H9 (cell line): ENCODE results near the gene ZNRF3. TPM values are rescaled to one million over a fixed set of nuclear protein-coding genes. Genes with fewer than 3 reads are reported as not detected.

Experiments used
- DNase-seq: peaks from one replicate; pipeline ENCODE4 v3.0.0-alpha.2; 2017
- H2AFZ ChIP-seq: one replicate; pipeline ENCODE4 v1.6.1; 2013; ENCODE audit warnings: mild to moderate bottlenecking, low read length, control low read depth, moderate library complexity
- H2AK5ac ChIP-seq: 2 replicates; pipeline ENCODE4 v1.6.1; 2013; ENCODE audit warnings: low read length, control low read depth, mixed read lengths; ENCODE audit not compliant: insufficient read length
- H2BK120ac ChIP-seq: one replicate; pipeline ENCODE4 v1.6.1; 2013; ENCODE audit warnings: low read depth, mild to moderate bottlenecking, low read length, control low read depth, inconsistent platforms; ENCODE audit not compliant: poor library complexity, severe bottlenecking
- H2BK12ac ChIP-seq: 2 replicates; pipeline ENCODE4 v1.6.1; 2013; ENCODE audit warnings: low read length, control low read depth, mixed read lengths, low read depth; ENCODE audit not compliant: insufficient read length
- H2BK15ac ChIP-seq: 2 replicates; pipeline ENCODE4 v1.6.1; 2013; ENCODE audit warnings: low read depth, low read length, control low read depth
- H2BK20ac ChIP-seq: one replicate; pipeline ENCODE4 v1.6.1; 2013; ENCODE audit warnings: low read depth, mild to moderate bottlenecking, low read length, control low read depth, inconsistent platforms; ENCODE audit not compliant: poor library complexity, severe bottlenecking
- H2BK5ac ChIP-seq: 2 replicates; pipeline ENCODE4 v1.6.1; 2013; ENCODE audit warnings: low read length, control low read depth, mixed read lengths; ENCODE audit not compliant: insufficient read length
- H3K14ac ChIP-seq: 2 replicates; pipeline ENCODE4 v1.6.1; 2013; ENCODE audit warnings: low read length, control low read depth; ENCODE audit not compliant: insufficient read depth
- H3K18ac ChIP-seq: 2 replicates; pipeline ENCODE4 v1.6.1; 2013; ENCODE audit warnings: low read depth, mild to moderate bottlenecking, mixed read lengths, low read length, control low read depth; ENCODE audit not compliant: insufficient read length
- H3K23ac ChIP-seq: 2 replicates; pipeline ENCODE4 v1.6.1; 2013; ENCODE audit warnings: low read length, control low read depth, mixed read lengths, low read depth; ENCODE audit not compliant: insufficient read length
- H3K23me2 ChIP-seq: 2 replicates; pipeline ENCODE4 v1.6.1; 2013; ENCODE audit warnings: low read depth, mild to moderate bottlenecking, mixed read lengths, low read length, control low read depth; ENCODE audit not compliant: insufficient read length, poor library complexity, severe bottlenecking
- H3K27ac ChIP-seq: 2 replicates; pipeline ENCODE4 v1.5.1; 2013; ENCODE audit warnings: low read length, control low read depth, mixed read lengths, low read depth; ENCODE audit not compliant: insufficient read length
- H3K27me3 ChIP-seq: 2 replicates; pipeline ENCODE4 v1.6.1; 2013; ENCODE audit warnings: low read length, control low read depth, inconsistent platforms; ENCODE audit not compliant: insufficient read depth
- H3K4ac ChIP-seq: 2 replicates; pipeline ENCODE4 v1.6.1; 2013; ENCODE audit warnings: low read depth, mild to moderate bottlenecking, control low read depth, inconsistent platforms, low read length, moderate library complexity
- H3K4me1 ChIP-seq: 2 replicates; pipeline ENCODE4 v1.6.1; 2013; ENCODE audit warnings: low read length, control low read depth, inconsistent platforms; ENCODE audit not compliant: insufficient read depth
- H3K4me2 ChIP-seq: 2 replicates; pipeline ENCODE4 v1.6.1; 2013; ENCODE audit warnings: low read length, control low read depth, mixed read lengths; ENCODE audit not compliant: insufficient read length, insufficient read depth
- H3K56ac ChIP-seq: 2 replicates; pipeline ENCODE4 v1.6.1; 2013; ENCODE audit warnings: low read depth, mild to moderate bottlenecking, mixed read lengths, low read length, control low read depth; ENCODE audit not compliant: insufficient read length
- H3K79me1 ChIP-seq: 2 replicates; pipeline ENCODE4 v1.6.1; 2013; ENCODE audit warnings: low read depth, mild to moderate bottlenecking, moderate library complexity, low read length, control low read depth, inconsistent platforms; ENCODE audit not compliant: insufficient read depth, poor library complexity, severe bottlenecking
- H3K79me2 ChIP-seq: 2 replicates; pipeline ENCODE4 v1.6.1; 2013; ENCODE audit warnings: low read length, control low read depth, inconsistent platforms; ENCODE audit not compliant: insufficient read depth
- H3K9ac ChIP-seq: 2 replicates; pipeline ENCODE4 v1.6.1; 2013; ENCODE audit warnings: low read length, control low read depth, mixed read lengths; ENCODE audit not compliant: insufficient read length; ENCODE audit errors: extremely low read depth
- H3K9me3 ChIP-seq: one replicate; pipeline ENCODE4 v1.6.1; 2013; ENCODE audit warnings: low read depth, low read length, inconsistent platforms; ENCODE audit not compliant: control insufficient read depth
- H3T11ph ChIP-seq: one replicate; pipeline ENCODE4 v1.6.1; 2013; ENCODE audit warnings: mild to moderate bottlenecking, low read length, control low read depth, inconsistent platforms
- H4K20me1 ChIP-seq: one replicate; pipeline ENCODE4 v1.6.1; 2013; ENCODE audit not compliant: control insufficient read depth, insufficient read length, insufficient read depth
- H4K5ac ChIP-seq: 2 replicates; pipeline ENCODE4 v1.6.1; 2013; ENCODE audit warnings: low read depth, mild to moderate bottlenecking, mixed read lengths, low read length, control low read depth; ENCODE audit not compliant: insufficient read length
- H4K8ac ChIP-seq: replicated peaks from 2 replicates; pipeline ENCODE4 v1.6.1; 2013; ENCODE audit warnings: low read length, control low read depth, mixed read lengths, low read depth; ENCODE audit not compliant: insufficient read length
- H4K91ac ChIP-seq: 2 replicates; pipeline ENCODE4 v1.6.1; 2013; ENCODE audit warnings: low read depth, mild to moderate bottlenecking, moderate library complexity, mixed read lengths, low read length, control low read depth; ENCODE audit not compliant: insufficient read length
- H3K27ac Mint-ChIP-seq, 3 experiments: 2 replicates in 2 of 3; 3 replicates in 1 of 3; pipeline ENCODE4 v1.8.0; 2020 to 2021; ENCODE audit warnings: mixed read lengths in 3 of 3, mild to moderate bottlenecking in 1 of 3, moderate library complexity in 1 of 3
- H3K27me3 Mint-ChIP-seq: 2 replicates; pipeline ENCODE4 v1.8.0; 2021; ENCODE audit warnings: low read depth, mild to moderate bottlenecking, moderate library complexity, mixed read lengths
- H3K36me3 Mint-ChIP-seq, 3 experiments: 2 replicates in 2 of 3; 3 replicates in 1 of 3; pipeline ENCODE4 v1.8.0; 2020 to 2021; ENCODE audit warnings: low read depth in 3 of 3, mixed read lengths in 3 of 3; ENCODE audit not compliant: insufficient read depth in 1 of 3
- H3K4me1 Mint-ChIP-seq, 2 experiments: 2 replicates each; pipeline ENCODE4 v1.8.0; 2020; ENCODE audit warnings: mixed read lengths in 2 of 2
- H3K4me3 Mint-ChIP-seq, 2 experiments: 2 replicates in 1 of 2; 3 replicates in 1 of 2; pipeline ENCODE4 v1.8.0; 2020 to 2021; ENCODE audit warnings: mild to moderate bottlenecking in 2 of 2, mixed read lengths in 2 of 2, moderate library complexity in 1 of 2
- H3K9me3 Mint-ChIP-seq, 2 experiments: 2 replicates in 1 of 2; 3 replicates in 1 of 2; pipeline ENCODE4 v1.8.0; 2020; ENCODE audit warnings: mild to moderate bottlenecking in 2 of 2, mixed read lengths in 2 of 2, moderate library complexity in 1 of 2
- CTCF ChIP-seq: fragments of 200-600 bp; sonication (generic); conservative IDR thresholded peaks from 3 replicates; pipeline ENCODE4 v1.8.0; 2021; ENCODE audit warnings: antibody characterized with exemption, mild to moderate bottlenecking
- WGBS: extraction: QIAGEN DNeasy Blood & Tissue Kit; methylation state at CpG from one replicate; pipeline ENCODE4 v1.1.7; 2013; ENCODE audit warnings: missing lambda C conversion rate, low lambda C conversion rate, mixed read lengths; ENCODE audit not compliant: insufficient read length; ENCODE audit errors: extremely low coverage; 5-methylcytosine and 5-hydroxymethylcytosine counted together
- total RNA-seq: library from RNA; stranded (reverse); gene quantifications from 2 replicates; pipeline ENCODE4 v1.2.1, GENCODE V29; 2021

The ZNRF3 gene
- total RNA-seq, 1 experiment from 2014 or later: 20.6 TPM

GRCh38 chr22:28977481-28977971 lies 94.2 kb downstream of the ZNRF3 start:
- no peak overlapping the region for H2AFZ ChIP-seq
- Mint-ChIP-seq H3K27me3 (no peaks in the 10 kb centered on the region), H3K9me3 (no peaks in the 10 kb centered on the region), H3K4me1 (peaks cover 42 to 44% of the 10 kb centered on the region in 2 experiments), H3K36me3 (peaks cover 0 to 4% (median 0%) of the 10 kb centered on the region in 3 experiments; a peak in 1 of 7 replicates), H3K4me3 (no peak overlapping the region), H3K27ac (peak overlapping the region in 2 of 3 experiments; percentile 68 to 83; a peak in 3 of 7 replicates)
- no peaks in the 10 kb centered on the region for H3K79me1 ChIP-seq
- no peaks in the 10 kb centered on the region for H3K27me3 ChIP-seq
- H3T11ph ChIP-seq: no peak overlapping the region
- H3K4me1 ChIP-seq: peaks cover 12% of the 10 kb centered on the region; the same call in 1 of the 2 replicates
- H4K91ac ChIP-seq: no peak overlapping the region
- H4K8ac ChIP-seq: no peak overlapping the region
- H4K5ac ChIP-seq: no peak overlapping the region
- no peak overlapping the region for H2BK5ac ChIP-seq
- H3K23ac ChIP-seq: no peak overlapping the region
- no peak for TF ChIP-seq CTCF
- H2BK120ac ChIP-seq: no peak overlapping the region
- no peak for DNase-seq
- no peak overlapping the region for H2BK20ac ChIP-seq
- H2BK12ac ChIP-seq: no peak overlapping the region
- peaks cover 5% of the 10 kb centered on the region; the same call in 1 of the 2 replicates for H3K79me2 ChIP-seq
- H3K4ac ChIP-seq: no peak overlapping the region
- H2AK5ac ChIP-seq: no peak overlapping the region
- H3K18ac ChIP-seq: no peak overlapping the region
- H3K14ac ChIP-seq: no peak overlapping the region
- H3K9me3 ChIP-seq: no peaks in the 10 kb centered on the region
- WGBS: no CpG with 5 or more reads among the region's 5 CpGs
- no peak overlapping the region for H3K27ac ChIP-seq
- H3K56ac ChIP-seq: no peak overlapping the region
- H2BK15ac ChIP-seq: no peak overlapping the region
- no peak overlapping the region for H3K9ac ChIP-seq
- no peak overlapping the region for H3K4me2 ChIP-seq
- no peaks in the 10 kb centered on the region for H4K20me1 ChIP-seq
- no peaks in the 10 kb centered on the region for H3K23me2 ChIP-seq
